OCI-LY3 (cell line): Measurements from ENCODE around the gene ZSWIM5.

ENCODE experiments used
- CTCF ChIP-seq: fragments of 200-600, 300-600 bp; sonication (generic); IDR thresholded peaks from 2 replicates; pipeline ENCODE4 v1.5.1; 2014; ENCODE audit warnings: antibody characterized with exemption, low read length, low read depth
- EZH2phosphoT487 ChIP-seq: fragments of 200-600 bp; shearing (Covaris generic); IDR thresholded peaks from 2 replicates; pipeline ENCODE4 v1.6.1; 2018; ENCODE audit warnings: antibody characterized with exemption, mixed run types, low read depth

- TF ChIP-seq CTCF (no peak), EZH2phosphoT487 (no peak)
Observed at GRCh38 chr1:45003741-45004140, 202.7 kb downstream of the ZSWIM5 start.
